VCaP (cell line): ENCODE data around the gene KDM6B.

ENCODE experiments used
- H3K27ac ChIP-seq: fragments of 450-650 bp; 2 replicates; pipeline ENCODE4 v1.5.1; 2017
- CTCF ChIP-seq: fragments of 450-650 bp; conservative IDR thresholded peaks from 2 replicates; pipeline ENCODE4 v1.5.1; 2017; ENCODE audit warnings: mild to moderate bottlenecking, moderate library complexity

KDM6B gene

GRCh38 chr17:7882068-7882467, 48.1 kb downstream of the KDM6B start:
- TF ChIP-seq CTCF: no peak
- H3K27ac ChIP-seq: peak overlapping the region; percentile 97

- no peak for TF ChIP-seq CTCF
- H3K27ac ChIP-seq: peak overlapping the region; percentile 97
These were observed 48.6 kb downstream of the KDM6B start for GRCh38 chr17:7882629-7883028.
